T-helper 2 cell treated with Interferon-gamma antibody and Interleukin-4, amounts not matched to agents 100 ng/mL and 5 ng/mL, for 36 hours (primary cell): Measurements from ENCODE around the gene NHSL1. TPM values are rescaled to one million over a fixed set of nuclear protein-coding genes. Genes with fewer than 3 reads are reported as not detected.

Experiments used
- intact Hi-C: fragments of 100-400 bp; cut with micrococcal nuclease; formaldehyde crosslinking; loops from one replicate; pipeline ENCODE4 v1.15.1; 2023
- total RNA-seq: library from RNA; stranded (reverse); gene quantifications from 2 replicates; pipeline ENCODE4 v1.2.3, GENCODE V29; 2022

The NHSL1 gene
- total RNA-seq, 1 donor from 2014 or later, result 0.84 TPM

- intact Hi-C loops, result no loop called here
Measured at GRCh38 chr6:138374815-138375214, 124.5 kb downstream of the NHSL1 start.

- intact Hi-C loops, result no loop called here
Measured at GRCh38 chr6:138374230-138374629, 125.1 kb downstream of the NHSL1 start.

GRCh38 chr6:138372711-138373463 lies 126.4 kb downstream of the NHSL1 start:
- intact Hi-C loops, result no loop called here

Other genes with a start within 250 kb of the NHSL1 start
- not detected in 2 replicates for gene SMIM28, start 121.6 kb downstream of the NHSL1 start, total RNA-seq
- 27.2 and 29.4 TPM in 2 replicates for gene HEBP2, start 95.3 kb downstream of the NHSL1 start, total RNA-seq